ENCODE measurements around the gene GLOD5.

GRCh38 chrX:48753708-48754228 lies 7.8 kb upstream of the GLOD5 start:
- TF ChIP-seq SUZ12 (IDR thresholded peaks at IDR 0.05; ENCODE audit: extremely low read depth, insufficient read depth, insufficient read length): no peak
- TF ChIP-seq ZNF274 (IDR thresholded peaks at IDR 0.05; ENCODE audit: low read depth, low read length): no peak

Data from NT2/D1 (cell line).